SK-N-MC (cell line): ENCODE results near the gene UNC5C.

ENCODE experiments used
- EZH2 ChIP-seq: fragments of 200-600 bp; sonication (generic); IDR thresholded peaks from one replicate; pipeline ENCODE4 v1.6.1; 2017; ENCODE audit warnings: antibody characterized with exemption
- FOXP2 ChIP-seq: optimal IDR thresholded peaks from 2 replicates; pipeline ENCODE3; 2011; ENCODE audit warnings: mild to moderate bottlenecking, moderate library complexity; ENCODE audit not compliant: insufficient read depth; ENCODE audit errors: extremely low read length, control extremely low read depth
- POLR2AphosphoS5 ChIP-seq: IDR thresholded peaks from 2 replicates; pipeline ENCODE4 v1.6.1; 2012; ENCODE audit warnings: mild to moderate bottlenecking, low read depth, low read length, borderline replicate concordance

- no peak for TF ChIP-seq EZH2
- no peak for TF ChIP-seq POLR2AphosphoS5
- TF ChIP-seq FOXP2: no peak
Measured at GRCh38 chr4:95556207-95556859, 7.6 kb upstream of the UNC5C start.
